ENCODE data around the gene VSTM4. TPM values are rescaled to one million over a fixed set of nuclear protein-coding genes. Genes with fewer than 3 reads are reported as not detected.

VSTM4 gene
- total and polyA plus RNA-seq, 2 of the 4 experiments (the other 2 are of a cell fraction), result 2.4 to 2.9 TPM

- ATAC-seq (ENCODE audit: low read depth) (no peak), DNase-seq (no peak)
- Histone ChIP-seq H3K36me3 (ENCODE audit: control insufficient read depth, insufficient read depth, low read length) (peaks cover 33% of the 10 kb centered on the region), H4K20me1 (ENCODE audit: insufficient read depth, low read length) (peaks cover 3% of the 10 kb centered on the region), H3K56ac (ENCODE audit: extremely low read depth, insufficient read depth, low read length) (no peak overlapping the region), H3K4me3 (ENCODE audit: insufficient read depth, low read depth, low read length) (no peak overlapping the region), H3K23ac (ENCODE audit: low read depth, low read length) (no peak overlapping the region), H3K9ac (ENCODE audit: low read depth, low read length) (no peak overlapping the region), H2AK5ac (ENCODE audit: low read depth, low read length) (no peak overlapping the region), H4K5ac (ENCODE audit: low read depth, low read length) (no peak overlapping the region), H3K9me1 (ENCODE audit: insufficient read depth, low read length) (peaks cover 6% of the 10 kb centered on the region), H3K4ac (ENCODE audit: low read depth, low read length) (no peak overlapping the region), H3K14ac (replicated peaks; ENCODE audit: low read depth, low read length) (no peak overlapping the region), H3K27ac (ENCODE audit: insufficient read depth, low read length) (no peak overlapping the region), H3K9me3 (ENCODE audit: control insufficient read depth, insufficient read depth, low read length) (no peaks in the 10 kb centered on the region), H2AK9ac (replicated peaks; ENCODE audit: low read depth, low read length, poor library complexity) (no peak overlapping the region), H2BK15ac (ENCODE audit: low read depth, low read length) (no peak overlapping the region), H2BK20ac (ENCODE audit: low read depth, low read length) (no peak overlapping the region), H2BK120ac (ENCODE audit: low read depth, low read length) (no peak overlapping the region), H3K79me1 (ENCODE audit: low read depth in 1 of 2, low read length in 2 of 2) (no peaks in the 10 kb centered on the region), H3K18ac (ENCODE audit: low read depth, low read length) (no peak overlapping the region), H3K4me1 (ENCODE audit: control insufficient read depth, insufficient read depth, low read length) (no peaks in the 10 kb centered on the region; the same call in 1 of the 2 replicates), H2AFZ (replicated peaks; ENCODE audit: low read length, poor library complexity) (no peak overlapping the region), H4K91ac (ENCODE audit: insufficient read depth, low read depth, low read length) (no peak overlapping the region), H4K8ac (ENCODE audit: low read depth in 2 of 2, low read length in 2 of 2) (no peak overlapping the region), H3K4me2 (ENCODE audit: low read depth, low read length) (no peak overlapping the region), H2BK5ac (ENCODE audit: low read depth, low read length, poor library complexity, severe bottlenecking) (no peak overlapping the region), H3K27me3 (ENCODE audit: control insufficient read depth, insufficient read depth, low read length) (no peaks in the 10 kb centered on the region)
- dilution Hi-C loops (cut with HindIII; ENCODE audit: low sequenced_read_pairs, unreplicated experiment), result no loop called here
- intact Hi-C loops (cut with micrococcal nuclease), result no loop called here
- POLR2A ChIA-PET (ENCODE audit: unreplicated experiment), result no interaction called here
- no TSS peak for BruUV-seq (replicated peaks)
- WGBS, 2 experiments (ENCODE audit: extremely low coverage in 2 of 2, insufficient read length in 1 of 2), result no CpG with 5 or more reads among the region's 2 CpGs
- CTCF ChIA-PET, result no interaction called here
- no peak for TF ChIP-seq SMC3 (IDR thresholded peaks at IDR 0.05; ENCODE audit: low read depth, low read length)
- no peak for TF ChIP-seq MAZ (IDR thresholded peaks at IDR 0.05; ENCODE audit: borderline replicate concordance, low read depth, low read length)
- no peak for TF ChIP-seq RFX5 (IDR thresholded peaks at IDR 0.05; ENCODE audit: low read depth, low read length)
- no peak for TF ChIP-seq CEBPB (IDR thresholded peaks at IDR 0.05; ENCODE audit: low read depth, low read length)
- no peak for TF ChIP-seq CTCF (conservative IDR thresholded peaks at IDR 0.05; ENCODE audit: low read depth, low read length)
- TF ChIP-seq FOS (IDR thresholded peaks at IDR 0.05; ENCODE audit: low read depth, low read length), result no peak
- no peak for TF ChIP-seq NFE2L2 (IDR thresholded peaks at IDR 0.05; ENCODE audit: low read depth, low read length)
- TF ChIP-seq MAFK (IDR thresholded peaks at IDR 0.05; ENCODE audit: low read depth, low read length), result no peak
- no peak for TF ChIP-seq ELK1 (IDR thresholded peaks at IDR 0.05; ENCODE audit: borderline replicate concordance, low read depth, low read length)
- no peak for TF ChIP-seq CHD1 (IDR thresholded peaks at IDR 0.05; ENCODE audit: low read depth, low read length)
- no peak for TF ChIP-seq MXI1 (IDR thresholded peaks at IDR 0.05; ENCODE audit: borderline replicate concordance, low read depth, low read length)
- no peak for TF ChIP-seq RCOR1 (IDR thresholded peaks at IDR 0.05; ENCODE audit: insufficient replicate concordance, low read length)
- TF ChIP-seq POLR2A (IDR thresholded peaks at IDR 0.05; ENCODE audit: low read depth, low read length), result no peak
- no peak for TF ChIP-seq USF2 (IDR thresholded peaks at IDR 0.05; ENCODE audit: low read depth, low read length)
- TF ChIP-seq RAD21 (IDR thresholded peaks at IDR 0.05; ENCODE audit: low read length), result no peak
- no peak for TF ChIP-seq BHLHE40 (IDR thresholded peaks at IDR 0.05; ENCODE audit: low read depth, low read length)
- in situ Hi-C loops (cut with MboI; ENCODE audit: low sequenced_read_pairs), result no loop called here
Observed at GRCh38 chr10:49075743-49076142, 39.6 kb downstream of the VSTM4 start.
